Duodenal mucosa (tissue), 2 donors: ENCODE measurements around the gene RIT1.
A peak's percentile ranks its signal among the peaks of the same experiment; 100 is the strongest.

Experiments used
- H3K27ac ChIP-seq: one replicate; pipeline ENCODE4 v1.7.0; 2013; ENCODE audit warnings: low read depth, low read length
- H3K27me3 ChIP-seq, 2 donors: one replicate each; pipeline ENCODE4 v1.7.0; 2013; ENCODE audit warnings: low read length in 2 of 2, control low read depth in 1 of 2; ENCODE audit not compliant: insufficient read depth in 2 of 2, control insufficient read depth in 1 of 2
- H3K36me3 ChIP-seq, 2 donors: one replicate each; pipeline ENCODE4 v1.7.0; 2013; ENCODE audit warnings: low read length in 2 of 2, control low read depth in 1 of 2; ENCODE audit not compliant: insufficient read depth in 2 of 2, control insufficient read depth in 1 of 2
- H3K4me1 ChIP-seq, 2 donors: one replicate each; pipeline ENCODE4 v1.7.0; 2013; ENCODE audit warnings: low read length in 2 of 2, control low read depth in 1 of 2; ENCODE audit not compliant: insufficient read depth in 2 of 2, control insufficient read depth in 1 of 2
- H3K4me3 ChIP-seq, 2 donors: one replicate each; pipeline ENCODE4 v1.7.0; 2013; ENCODE audit warnings: low read length in 2 of 2, low read depth in 1 of 2
- H3K9ac ChIP-seq, 2 donors: one replicate each; pipeline ENCODE4 v1.7.0; 2013; ENCODE audit warnings: low read length in 2 of 2, low read depth in 1 of 2
- H3K9me3 ChIP-seq, 2 donors: one replicate each; pipeline ENCODE4 v1.7.0; 2013; ENCODE audit warnings: low read length in 2 of 2, control low read depth in 1 of 2; ENCODE audit not compliant: control insufficient read depth in 1 of 2

RIT1 gene

GRCh38 chr1:155880950-155881349 lies 30.2 kb downstream of the RIT1 start:
- no peaks in the 10 kb centered on the region for H3K36me3 ChIP-seq

DNA sequence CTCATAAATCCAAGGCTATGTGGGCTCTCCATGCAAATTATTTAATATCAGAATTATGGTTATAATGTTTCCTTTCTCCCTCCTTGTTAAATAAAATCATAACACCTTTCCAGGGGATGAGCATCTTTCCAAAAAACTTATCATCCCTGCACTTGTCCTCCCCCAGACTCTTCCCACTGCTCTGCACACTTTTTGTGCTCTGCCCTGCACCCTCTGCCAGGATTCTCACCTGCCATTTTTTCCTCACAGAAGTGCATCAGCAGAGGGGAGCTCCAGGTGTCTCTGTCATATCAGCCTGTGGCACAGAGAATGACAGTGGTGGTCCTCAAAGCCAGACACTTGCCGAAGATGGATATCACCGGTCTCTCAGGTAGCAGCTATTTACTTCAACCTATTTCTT lies 30.9 kb downstream of the RIT1 start:
- Histone ChIP-seq H3K9me3 (no peaks in the 10 kb centered on the region), H3K4me1 (peaks cover 17 to 28% of the 10 kb centered on the region in 2 donors), H3K9ac (no peak overlapping the region), H3K27ac (no peak overlapping the region), H3K4me3 (no peak overlapping the region), H3K27me3 (no peaks in the 10 kb centered on the region), H3K36me3 (no peaks in the 10 kb centered on the region)

More at GRCh38 chr1:155880950-155881349, 30.2 kb downstream of the RIT1 start:
- Histone ChIP-seq H3K9me3 (no peaks in the 10 kb centered on the region), H3K27me3 (no peaks in the 10 kb centered on the region), H3K27ac (no peak overlapping the region), H3K4me1 (peaks cover 17 to 28% of the 10 kb centered on the region in 2 donors), H3K4me3 (no peak overlapping the region), H3K9ac (no peak overlapping the region)

- H3K4me3 ChIP-seq: no peak overlapping the region
- H3K27ac ChIP-seq: no peak overlapping the region
- no peak overlapping the region for H3K9ac ChIP-seq
- no peaks in the 10 kb centered on the region for H3K9me3 ChIP-seq
- H3K4me1 ChIP-seq: peaks cover 7 to 13% of the 10 kb centered on the region in 2 donors
- no peaks in the 10 kb centered on the region for H3K36me3 ChIP-seq
- no peaks in the 10 kb centered on the region for H3K27me3 ChIP-seq
Measured at GRCh38 chr1:155877945-155878344, 33.2 kb downstream of the RIT1 start.

GRCh38 chr1:155873860-155874259 lies 37.3 kb downstream of the RIT1 start:
- Histone ChIP-seq H3K4me1 (no peaks in the 10 kb centered on the region), H3K27me3 (no peaks in the 10 kb centered on the region), H3K27ac (no peak overlapping the region), H3K4me3 (no peak overlapping the region), H3K9me3 (no peaks in the 10 kb centered on the region), H3K36me3 (no peaks in the 10 kb centered on the region), H3K9ac (no peak overlapping the region)

GRCh38 chr1:155872527-155872926 lies 38.6 kb downstream of the RIT1 start:
- H3K27me3 ChIP-seq: no peaks in the 10 kb centered on the region
- H3K9ac ChIP-seq: no peak overlapping the region
- no peaks in the 10 kb centered on the region for H3K9me3 ChIP-seq
- H3K4me1 ChIP-seq: no peaks in the 10 kb centered on the region
- H3K36me3 ChIP-seq: no peaks in the 10 kb centered on the region
- H3K27ac ChIP-seq: no peak overlapping the region
- H3K4me3 ChIP-seq: no peak overlapping the region

- Histone ChIP-seq H3K27ac (no peak overlapping the region), H3K36me3 (no peaks in the 10 kb centered on the region), H3K9ac (no peak overlapping the region), H3K9me3 (no peaks in the 10 kb centered on the region), H3K4me1 (no peaks in the 10 kb centered on the region), H3K27me3 (no peaks in the 10 kb centered on the region), H3K4me3 (no peak overlapping the region)
Measured at GRCh38 chr1:155871390-155871789, 39.8 kb downstream of the RIT1 start.

DNA sequence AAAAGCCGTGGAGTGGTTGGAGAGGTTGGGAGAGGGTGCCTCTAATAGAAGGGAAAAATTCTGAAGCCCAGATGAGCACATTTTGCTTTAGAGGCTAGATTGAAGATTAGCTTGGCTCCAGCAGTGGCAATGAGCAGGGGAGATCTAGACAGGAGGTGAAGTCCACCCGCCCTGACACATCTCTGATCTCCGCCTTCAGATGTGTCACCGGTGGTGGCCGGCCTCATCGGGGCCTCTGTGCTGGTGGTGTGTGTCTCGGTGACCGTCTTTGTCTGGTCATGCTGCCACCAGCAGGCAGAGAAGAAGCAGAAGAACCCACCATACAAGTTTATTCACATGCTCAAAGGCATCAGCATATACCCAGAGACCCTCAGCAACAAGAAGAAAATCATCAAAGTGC lies 43.4 kb downstream of the RIT1 start:
- Histone ChIP-seq H3K36me3 (no peaks in the 10 kb centered on the region), H3K4me3 (no peak overlapping the region), H3K27ac (no peak overlapping the region), H3K9ac (no peak overlapping the region), H3K9me3 (no peaks in the 10 kb centered on the region), H3K27me3 (no peaks in the 10 kb centered on the region), H3K4me1 (no peaks in the 10 kb centered on the region)

DNA sequence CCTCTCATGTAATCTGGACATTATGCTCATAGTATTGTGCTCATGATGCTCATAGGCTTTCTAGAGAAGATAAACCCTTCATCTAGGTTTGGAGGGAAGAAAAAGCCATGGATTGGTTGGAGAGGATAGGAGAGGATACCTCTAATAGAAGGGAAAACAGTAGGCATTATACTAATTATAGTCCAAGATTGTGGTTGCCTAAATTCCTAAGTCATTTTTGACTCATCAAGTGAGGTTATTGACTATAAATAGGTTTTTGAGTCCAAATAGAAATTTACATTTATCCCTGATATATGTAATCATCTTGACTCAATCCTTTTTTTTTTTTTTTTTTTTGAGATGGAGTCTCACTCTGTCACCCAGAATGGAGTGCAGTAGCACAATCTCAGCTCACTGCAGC lies 46.8 kb downstream of the RIT1 start:
- Histone ChIP-seq H3K27me3 (peaks cover 3 to 13% of the 10 kb centered on the region in 2 donors), H3K9ac (no peak overlapping the region), H3K4me1 (peaks cover 0 to 7% of the 10 kb centered on the region in 2 donors), H3K27ac (no peak overlapping the region), H3K36me3 (no peaks in the 10 kb centered on the region), H3K9me3 (no peaks in the 10 kb centered on the region), H3K4me3 (no peak overlapping the region)

GRCh38 chr1:155861896-155862295 lies 49.3 kb downstream of the RIT1 start:
- no peak overlapping the region for H3K4me3 ChIP-seq
- no peak overlapping the region for H3K9ac ChIP-seq

GRCh38 chr1:155860970-155861510 lies 50.1 kb downstream of the RIT1 start:
- Histone ChIP-seq H3K27ac (no peak overlapping the region), H3K9me3 (no peaks in the 10 kb centered on the region), H3K9ac (peak overlapping the region in 1 of 2 donors; percentile 42), H3K27me3 (peaks cover 3 to 13% of the 10 kb centered on the region in 2 donors), H3K36me3 (no peaks in the 10 kb centered on the region), H3K4me1 (peaks cover 17 to 20% of the 10 kb centered on the region in 2 donors), H3K4me3 (no peak overlapping the region)

More at GRCh38 chr1:155861896-155862295, 49.3 kb downstream of the RIT1 start:
- Histone ChIP-seq H3K27ac (no peak overlapping the region), H3K9me3 (no peaks in the 10 kb centered on the region), H3K36me3 (no peaks in the 10 kb centered on the region), H3K4me1 (peaks cover 10 to 15% of the 10 kb centered on the region in 2 donors), H3K27me3 (peaks cover 3 to 13% of the 10 kb centered on the region in 2 donors)
